ENCODE results near the gene PIP5K1C. TPM values are rescaled to one million over a fixed set of nuclear protein-coding genes. Genes with fewer than 3 reads are reported as not detected.

Gene PIP5K1C
- total RNA-seq, 3 donors from 2014 or later (not counting 1 experiment from before 2014, with no cell fraction given): 35.0 to 49.2 (median 36.8) TPM

- H3K36me3 ChIP-seq (ENCODE audit: control insufficient read depth, insufficient read depth, low read length): no peaks in the 10 kb centered on the region
- H3K27ac Mint-ChIP-seq: no peak overlapping the region
- H3K4me1 Mint-ChIP-seq: no peaks in the 10 kb centered on the region
- ATAC-seq: no peak
- no peaks in the 10 kb centered on the region for H3K36me3 Mint-ChIP-seq
- WGBS (ENCODE audit: insufficient coverage): 93% methylated on average over 8 of the region's 8 CpGs
- no peaks in the 10 kb centered on the region for H3K9me3 ChIP-seq (ENCODE audit: control insufficient read depth, insufficient read depth, low read length)
- no peaks in the 10 kb centered on the region for H3K27me3 Mint-ChIP-seq (ENCODE audit: low read depth in 2 of 2)
- no peak for TF ChIP-seq CTCF (IDR thresholded peaks at IDR 0.05)
- intact Hi-C loops (cut with micrococcal nuclease): no loop called here
- no peak overlapping the region for H3K4me3 Mint-ChIP-seq
- H3K4me3 ChIP-seq (ENCODE audit: low read length): no peak overlapping the region
- no peak overlapping the region for H3K27ac ChIP-seq (ENCODE audit: low read length)
- no peaks in the 10 kb centered on the region for H3K9me3 Mint-ChIP-seq
- peaks cover 3% of the 10 kb centered on the region for H3K4me1 ChIP-seq (ENCODE audit: control insufficient read depth, insufficient read depth, low read length)
- no peak for DNase-seq
- no peaks in the 10 kb centered on the region for H3K27me3 ChIP-seq (ENCODE audit: control insufficient read depth, insufficient read depth, low read length)
Measured at GRCh38 chr19:3590991-3591659, 109.1 kb downstream of the PIP5K1C start.

- Histone ChIP-seq H3K4me1 (ENCODE audit: control insufficient read depth, insufficient read depth, low read length) (peaks cover 12% of the 10 kb centered on the region), H3K36me3 (ENCODE audit: control insufficient read depth, insufficient read depth, low read length) (no peaks in the 10 kb centered on the region), H3K27ac (ENCODE audit: low read length) (no peak overlapping the region), H3K27me3 (ENCODE audit: control insufficient read depth, insufficient read depth, low read length) (no peaks in the 10 kb centered on the region), H3K9me3 (ENCODE audit: control insufficient read depth, insufficient read depth, low read length) (no peaks in the 10 kb centered on the region), H3K4me3 (ENCODE audit: low read length) (no peak overlapping the region)
- DNase-seq: no peak
- TF ChIP-seq CTCF (IDR thresholded peaks at IDR 0.05): no peak
- no peaks in the 10 kb centered on the region for H3K4me1 Mint-ChIP-seq
- intact Hi-C loops (cut with micrococcal nuclease): no loop called here
- no peaks in the 10 kb centered on the region for H3K9me3 Mint-ChIP-seq
- ATAC-seq: no peak
- H3K4me3 Mint-ChIP-seq: no peak overlapping the region
- no peaks in the 10 kb centered on the region for H3K27me3 Mint-ChIP-seq (ENCODE audit: low read depth in 2 of 2)
- no peak overlapping the region for H3K27ac Mint-ChIP-seq
- no peaks in the 10 kb centered on the region for H3K36me3 Mint-ChIP-seq
- 94% methylated on average over 22 of the region's 22 CpGs for WGBS (ENCODE audit: insufficient coverage)
Measured at GRCh38 chr19:3589949-3590348, 110.3 kb downstream of the PIP5K1C start.

GRCh38 chr19:3589439-3589838 lies 110.8 kb downstream of the PIP5K1C start:
- DNase-seq (no peak), ATAC-seq (no peak)
- WGBS (ENCODE audit: insufficient coverage): 92% methylated on average over 11 of the region's 11 CpGs
- Histone ChIP-seq H3K4me3 (ENCODE audit: low read length) (no peak overlapping the region), H3K9me3 (ENCODE audit: control insufficient read depth, insufficient read depth, low read length) (no peaks in the 10 kb centered on the region), H3K27me3 (ENCODE audit: control insufficient read depth, insufficient read depth, low read length) (no peaks in the 10 kb centered on the region), H3K4me1 (ENCODE audit: control insufficient read depth, insufficient read depth, low read length) (peaks cover 12% of the 10 kb centered on the region), H3K36me3 (ENCODE audit: control insufficient read depth, insufficient read depth, low read length) (no peaks in the 10 kb centered on the region), H3K27ac (ENCODE audit: low read length) (no peak overlapping the region)
- no peaks in the 10 kb centered on the region for H3K4me1 Mint-ChIP-seq
- H3K4me3 Mint-ChIP-seq: no peak overlapping the region
- no peak overlapping the region for H3K27ac Mint-ChIP-seq
- no peaks in the 10 kb centered on the region for H3K9me3 Mint-ChIP-seq
- no peaks in the 10 kb centered on the region for H3K36me3 Mint-ChIP-seq
- intact Hi-C loops (cut with micrococcal nuclease): no loop called here
- no peaks in the 10 kb centered on the region for H3K27me3 Mint-ChIP-seq (ENCODE audit: low read depth in 2 of 2)
- TF ChIP-seq CTCF (IDR thresholded peaks at IDR 0.05): no peak
